ENCODE data around the gene NME1. TPM values are rescaled to one million over a fixed set of nuclear protein-coding genes. Genes with fewer than 3 reads are reported as not detected.

NME1 gene
- total RNA-seq (2011; cell fraction: chromatin; rRNA removed; ENCODE audit: low replicate concordance), result 89.8 and 104 TPM in 2 replicates
- 98.7 and 106 TPM in 2 replicates for total RNA-seq (2011; cell fraction: nucleolus; rRNA removed)
- 131 and 159 TPM in 2 replicates for total RNA-seq (2011; cell fraction: nucleoplasm; rRNA removed)
- 478 and 508 TPM in 2 replicates for total RNA-seq (2014; rRNA removed)
- total RNA-seq (2014; rRNA removed; fragmentation: Illumina TruSeq; extraction: Trizol), result 502 and 525 TPM in 2 replicates
- 436 and 449 TPM in 2 replicates for total RNA-seq (2015; rRNA removed; fragmentation: Illumina TruSeq; extraction: Trizol)
- total RNA-seq (2021), result 479 and 509 TPM in 2 replicates
- polyA plus RNA-seq (2011; rRNA removed), result 571 and 796 TPM in 2 replicates
- polyA plus RNA-seq (2011; cell fraction: cytosol; rRNA removed), result 606 and 672 TPM in 2 replicates
- 154 and 260 TPM in 2 replicates for polyA plus RNA-seq (2011; cell fraction: nucleus; rRNA removed)
- polyA plus RNA-seq (2012), result 169 and 564 TPM in 2 replicates
- 598 and 604 TPM in 2 replicates for polyA plus RNA-seq (2014; fragmentation: Illumina TruSeq; extraction: Trizol)
- polyA plus RNA-seq (2014; fragmentation: Nextera tagmentation; extraction: Ambion mirVana), result 1,000 to 10,000 TPM; 1,450 to 1,588 TPM
- polyA plus RNA-seq (2014; rRNA removed), result 670 and 766 TPM in 2 replicates
- 333 and 372 TPM in 2 replicates for polyA minus RNA-seq (2011; rRNA and poly(A)+ RNA removed)
- polyA minus RNA-seq (2011; cell fraction: cytosol; rRNA and poly(A)+ RNA removed), result 67.9 and 75.3 TPM in 2 replicates
- polyA minus RNA-seq (2011; cell fraction: nucleus; rRNA and poly(A)+ RNA removed), result 30.3 and 41.3 TPM in 2 replicates
- Bru-seq, nascent RNA, result percentile 97 among the genes with signal in this experiment
- percentile 95 among the genes with signal in this experiment for BruChase-seq, experiment 1, labeled RNA remaining after a 2-hour chase
- BruChase-seq, experiment 2, labeled RNA remaining after a 6-hour chase, result percentile 95 among the genes with signal in this experiment
- long read RNA-seq, experiment 1, transcript NME1-203 (5 exons, 940 nt), result major isoform, 810 of 1,487 reads
- long read RNA-seq, experiment 1, transcript NME1-202 (6 exons, 986 nt), result minor isoform, 44 of 1,487 reads
- long read RNA-seq, experiment 1, partial matches to known transcripts, result 615 of 1,487 reads
- long read RNA-seq, experiment 1, other reads (novel, unspliced or antisense), result 17 of 1,487 reads
- long read RNA-seq, experiment 2, transcript NME1-202 (6 exons, 986 nt), result minor isoform, 32 of 678 reads
- long read RNA-seq, experiment 2, transcript NME1-203 (5 exons, 940 nt), result major isoform, 479 of 678 reads
- long read RNA-seq, experiment 2, partial matches to known transcripts, result 72 of 678 reads
- long read RNA-seq, experiment 2, other reads (novel, unspliced or antisense), result 92 of 678 reads
- long read RNA-seq, experiment 3, transcript NME1-203 (5 exons, 940 nt), result major isoform, 768 of 847 reads
- long read RNA-seq, experiment 3, transcript NME1-202 (6 exons, 986 nt), result minor isoform, 49 of 847 reads
- long read RNA-seq, experiment 3, partial matches to known transcripts, result 12 of 847 reads
- long read RNA-seq, experiment 3, other reads (novel, unspliced or antisense), result 15 of 847 reads

- peak; percentile 98 for FAIRE-seq
- TF ChIP-seq POLR2H (tag; IDR thresholded peaks at IDR 0.05; ENCODE audit: low read depth) (peak; percentile 65; the same call in 1 of the 2 replicates), LCOR (CRISPR knock-in tag; IDR thresholded peaks at IDR 0.05) (peak; percentile 74), BRF1 (IDR thresholded peaks at IDR 0.05; ENCODE audit: borderline replicate concordance, extremely low read depth, insufficient read length) (no peak), ZNF449 (CRISPR knock-in tag; IDR thresholded peaks at IDR 0.05) (no peak), CHD1 (IDR thresholded peaks at IDR 0.05; ENCODE audit: low read length) (peak; percentile 51), NR2F6 (CRISPR knock-in tag; IDR thresholded peaks at IDR 0.05) (no peak), SAFB (IDR thresholded peaks at IDR 0.05; ENCODE audit: borderline replicate concordance, low read depth, low read length) (no peak), ERF (CRISPR knock-in tag; IDR thresholded peaks at IDR 0.05) (0 out of 2 replicates have a peak, but pooled peaks have one; percentile 74), MAZ (CRISPR knock-in tag; conservative IDR thresholded peaks at IDR 0.05 in 1 of 2, IDR thresholded peaks at IDR 0.05 in 1 of 2) (peak; percentile 88 to 91), ZNF347 (CRISPR knock-in tag; IDR thresholded peaks at IDR 0.05; ENCODE audit: low read depth) (no peak), NR2C1 (IDR thresholded peaks at IDR 0.05) (peak; percentile 92), NR2C1 (tag; IDR thresholded peaks at IDR 0.05) (peak; percentile 97), ZFP30 (CRISPR knock-in tag; IDR thresholded peaks at IDR 0.05; ENCODE audit: borderline replicate concordance) (no peak), HMG20B (CRISPR knock-in tag; IDR thresholded peaks at IDR 0.05) (no peak)
Measured at GRCh38 chr17:51153210-51154072, at the start of gene NME1. NME1 (plus strand) TSS chr17:51153559; CDS start chr17:51155655, 2,096 bp downstream.

More at GRCh38 chr17:51153210-51154072, at the start of gene NME1:
- Histone ChIP-seq H3K27me3 (ENCODE audit: control insufficient read depth in 2 of 2, insufficient read depth in 2 of 2, low read length in 2 of 2) (no peaks in the 10 kb centered on the region), H3K4me2 (ENCODE audit: insufficient read depth, low read length) (peak within 1 kb of the TSS; percentile 94), H3K9me3 (replicated peaks; ENCODE audit: control insufficient read depth, insufficient read depth, low read depth, low read length) (no peaks in the 10 kb centered on the region), H3K36me3 (ENCODE audit: control insufficient read depth, insufficient read depth, low read length) (peaks cover 36% of the 10 kb centered on the region), H3K9me1 (ENCODE audit: control insufficient read depth, insufficient read depth, low read length) (no peaks in the 10 kb centered on the region), H3K4me1 (replicated peaks in 1 of 2; ENCODE audit: control insufficient read depth in 2 of 2, insufficient read depth in 2 of 2, low read length in 2 of 2) (peaks cover 5 to 15% of the 10 kb centered on the region in 2 experiments; a peak in 4 of 5 replicates), H3K79me2 (ENCODE audit: control insufficient read depth, insufficient read depth, low read length) (peaks cover 51% of the 10 kb centered on the region), H3K27ac (ENCODE audit: extremely low read depth, low read depth, low read length) (peak within 1 kb of the TSS; percentile 87), H4K20me1 (replicated peaks; ENCODE audit: control insufficient read depth, insufficient read depth, low read length) (no peaks in the 10 kb centered on the region), H3K4me3 (peak within 1 kb of the TSS; percentile 71), H2AFZ (ENCODE audit: low read depth, low read length) (peak within 1 kb of the TSS; percentile 99), H3K9ac (ENCODE audit: insufficient read depth in 1 of 2, low read depth in 2 of 2, low read length in 2 of 2) (peak within 1 kb of the TSS; percentile 95 to 99)
- CTCF ChIA-PET (ENCODE audit: low intra/inter-chr PET ratio), result interaction anchor here (0.6 to 2.4 kb wide), 6 partner anchors 13 to 433 kb away, joined by 3 to 31 read pairs (median 5); partner anchors contain the start of gene NME2
- POLR2A ChIA-PET, result interaction anchor here (0.6 to 3.1 kb wide), 22 partner anchors 9 to 351 kb away, joined by 3 to 23 read pairs (median 4); partner anchors contain the start of gene SPAG9
- intact Hi-C loops (cut with micrococcal nuclease), result loop anchor here (1.0 to 5.0 kb wide), 4 partner anchors 32 to 301 kb away; no protein-coding TSS in a partner anchor
- in situ Hi-C loops (cut with MboI), result loop anchor here (10.0 kb wide), 1 partner anchor 289 kb away; the partner anchor contains the start of gene TOB1
- ATAC-seq (peak; percentile 95), DNase-seq (ENCODE audit: extremely low read depth in 1 of 4, low spot score in 3 of 4) (peak; percentile 92 to 99 (median 93))
- WGBS (ENCODE audit: insufficient coverage, low coverage, missing lambda C conversion rate), result under 1% methylated on average over 59 of the region's 60 CpGs
- no TSS peak for BruUV-seq (replicated peaks)

Measured in K562 (cell line).